Adrenal gland (tissue), 12 donors: ENCODE results near the gene FAM118A. TPM values are rescaled to one million over a fixed set of nuclear protein-coding genes. Genes with fewer than 3 reads are reported as not detected.
"Not testable (repeated sequence)": the region's sequence is repeated elsewhere in the genome, so short reads cannot be mapped to it uniquely, and the experiment has no call there.

Experiments
- DNase-seq, 7 donors: peaks; one replicate each; pipeline ENCODE4 v3.0.0-alpha.2; 2019 to 2020
- H3K27ac ChIP-seq, 5 donors: fragments of 200-600 bp; sonication (generic) in 4 of 5; 1 replicate in 3 of 5; 2 replicates in 2 of 5; pipeline versions ENCODE4 v1.5.1 to v1.8.0; 2016 to 2020; ENCODE audit warnings: mild to moderate bottlenecking in 1 of 5
- H3K27me3 ChIP-seq: fragments of 200-600 bp; 2 replicates; pipeline ENCODE4 v1.8.0; 2021
- H3K36me3 ChIP-seq, 2 donors: fragments of 200-600 bp; replicated peaks in 1 of 2; 1 replicate in 1 of 2; 2 replicates in 1 of 2; pipeline versions ENCODE4 v1.5.1 to v1.8.0; 2018 to 2022
- H3K4me1 ChIP-seq, 2 donors: fragments of 200-600 bp; replicated peaks in 1 of 2; 1 replicate in 1 of 2; 2 replicates in 1 of 2; pipeline versions ENCODE4 v1.5.1 to v1.8.0; 2018 to 2021
- H3K4me3 ChIP-seq, 4 donors: fragments of 200-600 bp; sonication (generic) in 3 of 4; one replicate each; pipeline ENCODE4 v1.5.1; 2016 to 2018
- H3K9me3 ChIP-seq, 3 donors: fragments of 200-600 bp; sonication (generic) in 1 of 3; replicated peaks in 1 of 3; 1 replicate in 2 of 3; 2 replicates in 1 of 3; pipeline versions ENCODE4 v1.5.1 to v1.8.0; 2016 to 2021
- CTCF ChIP-seq, 6 experiments: fragments of 450-650 bp in 4 of 6; fragments of 200-600 bp in 2 of 6; sonication (generic) in 1 of 6; IDR thresholded peaks; 1 replicate in 5 of 6; 2 replicates in 1 of 6; pipeline versions ENCODE4 v1.5.1 to v1.8.0; 2016 to 2021; ENCODE audit warnings: antibody characterized with exemption in 6 of 6, mild to moderate bottlenecking in 2 of 6, moderate library complexity in 1 of 6
- POLR2A ChIP-seq, 2 donors: fragments of 450-650 bp; IDR thresholded peaks; one replicate each; pipeline ENCODE4 v1.6.1; 2017; ENCODE audit warnings: antibody characterized with exemption in 2 of 2, mild to moderate bottlenecking in 2 of 2, moderate library complexity in 1 of 2
- WGBS, 4 donors: extraction: QIAGEN DNeasy Blood & Tissue Kit in 2 of 4; methylation state at CpG; one replicate each; pipeline versions ENCODE4 v1.1.5 to v1.1.7; 2013 to 2017; 5-methylcytosine and 5-hydroxymethylcytosine counted together
- intact Hi-C, 2 donors: fragments of 100-400 bp; cut with DNase I; formaldehyde crosslinking; loops; one replicate each; pipeline versions ENCODE4 v1.14.1 to v1.15.0; 2022 to 2023
- polyA plus RNA-seq, 3 donors: library from polyadenylated mRNA; stranded (reverse); fragments of 200-250 nt in 2 of 3; fragments of 350-450 nt in 1 of 3; fragmentation: Illumina TruSeq in 1 of 3; extraction: RNeasy Lipid Tissue Mini Kit (QIAGEN cat#74804) in 1 of 3; gene quantifications; one replicate each; pipeline ENCODE4 v1.2.3, GENCODE V29; 2013 to 2014
- total RNA-seq, 9 donors: library from RNA; depleted of rRNA in 4 of 9; stranded (reverse); fragments of >200 nt in 4 of 9; fragments of 120-200 nt in 1 of 9; fragmentation: NEBNext Ultra II Directional in 1 of 9; extraction: Animal tissue kit (Norgen Biotek cat#: 25700) in 1 of 9; gene quantifications; one replicate each; pipeline versions ENCODE4 v1.1.0 to v1.2.4, GENCODE V29; 2013 to 2023
- donor health status: healthy with polysubstance abuse.
- donor health status: Bipolar disorder and iron deficiency.
- donor health status: DM: yes; HTN: yes; CAD: no.
- donor health status: DM: no; HTN: no; CAD: no.
- donor health status: DM: no; HTN: no; CAD: no.
- donor health status: DM: yes; HTN: yes; CAD: no.

FAM118A gene
- total and polyA plus RNA-seq, 12 donors: 6.8 to 101 (median 17.5) TPM

GRCh38 chr22:45343143-45343542 is 33.4 kb downstream of the FAM118A start:
- Histone ChIP-seq H3K9me3 (no peaks in the 10 kb centered on the region), H3K27ac (no peak overlapping the region), H3K4me1 (no peaks in the 10 kb centered on the region), H3K4me3 (no peak overlapping the region), H3K27me3 (no peaks in the 10 kb centered on the region), H3K36me3 (peaks cover 0 to 18% of the 10 kb centered on the region in 2 donors)
- intact Hi-C loops: no loop called here
- no peak for DNase-seq
- TF ChIP-seq CTCF (IDR thresholded peaks at IDR 0.05) (no peak), POLR2A (IDR thresholded peaks at IDR 0.05) (no peak)
- WGBS, 4 donors: 84 to 94% (median 91%) methylated on average over 8 of the region's 8 CpGs

GRCh38 chr22:45344334-45344733 is 34.6 kb downstream of the FAM118A start:
- DNase-seq: no peak
- Histone ChIP-seq H3K36me3 (peaks cover 0 to 18% of the 10 kb centered on the region in 2 donors), H3K9me3 (no peaks in the 10 kb centered on the region), H3K27me3 (no peaks in the 10 kb centered on the region), H3K4me3 (no peak overlapping the region), H3K4me1 (no peaks in the 10 kb centered on the region), H3K27ac (no peak overlapping the region)
- intact Hi-C loops: no loop called here
- 59 to 70% (median 67%) methylated on average over 5 of the region's 5 CpGs for WGBS, 4 donors
- TF ChIP-seq CTCF (IDR thresholded peaks at IDR 0.05) (peak in 1 of 6 experiments; percentile 10), POLR2A (IDR thresholded peaks at IDR 0.05) (no peak)

GRCh38 chr22:45349916-45350315 is 40.2 kb downstream of the FAM118A start:
- no peak for TF ChIP-seq POLR2A (IDR thresholded peaks at IDR 0.05)
- TF ChIP-seq CTCF (IDR thresholded peaks at IDR 0.05): no peak
- no peak overlapping the region for H3K4me3 ChIP-seq
- intact Hi-C loops: no loop called here
- H3K4me1 ChIP-seq: no peaks in the 10 kb centered on the region
- H3K27ac ChIP-seq: no peak overlapping the region
- no peaks in the 10 kb centered on the region for H3K36me3 ChIP-seq
- WGBS, 4 donors: 94 to 95% (median 94%) methylated on average over 3 of the region's 3 CpGs
- no peaks in the 10 kb centered on the region for H3K9me3 ChIP-seq
- no peaks in the 10 kb centered on the region for H3K27me3 ChIP-seq
- no peak for DNase-seq

- 84 to 97% (median 88%) methylated on average over 1 of the region's 1 CpG for WGBS, 4 donors
- no peak for DNase-seq
- TF ChIP-seq CTCF (IDR thresholded peaks at IDR 0.05): no peak
- TF ChIP-seq POLR2A (IDR thresholded peaks at IDR 0.05): no peak
- H3K4me1 ChIP-seq: no peaks in the 10 kb centered on the region
- H3K27me3 ChIP-seq: no peaks in the 10 kb centered on the region
- H3K27ac ChIP-seq: no peak overlapping the region
- intact Hi-C loops: no loop called here
- no peak overlapping the region for H3K4me3 ChIP-seq
- H3K9me3 ChIP-seq: no peaks in the 10 kb centered on the region
- no peaks in the 10 kb centered on the region for H3K36me3 ChIP-seq
Observed at GRCh38 chr22:45351956-45352355, 42.2 kb downstream of the FAM118A start.

GRCh38 chr22:45352757-45353156 is 43.0 kb downstream of the FAM118A start:
- H3K9me3 ChIP-seq, intact Hi-C loops: not testable (repeated sequence)
- WGBS, 4 donors: 83 to 90% (median 84%) methylated on average over 5 of the region's 5 CpGs

More at GRCh38 chr22:45352757-45353156, 43.0 kb downstream of the FAM118A start:
- not testable (repeated sequence) for DNase-seq, H3K4me3 ChIP-seq, H3K4me1 ChIP-seq, H3K27me3 ChIP-seq, H3K27ac ChIP-seq, H3K36me3 ChIP-seq
